ENCODE results near the gene GAB3.

Gene GAB3

GRCh38 chrX:154739952-154740465, 10.9 kb downstream of the GAB3 start:
- no peak for TF ChIP-seq CTCF (IDR thresholded peaks at IDR 0.05; ENCODE audit: insufficient read depth, low read length, missing control alignments)
- ChIA-PET CTCF (interaction anchor here (5.1 kb wide), 1 partner anchor 9 kb away, joined by 52 read pairs; the partner anchor contains the start of gene GAB3), POLR2A (no interaction called here)
- no peak overlapping the region for H3K4me3 ChIP-seq (ENCODE audit: low read depth, low read length)
- no peak for DNase-seq (ENCODE audit: low read depth, low spot score)

GRCh38 chrX:154738011-154738738, 12.7 kb downstream of the GAB3 start:
- CTCF ChIA-PET: interaction anchor here (1.3 to 5.1 kb wide), 3 partner anchors 11 to 22 kb away, joined by 3 to 52 read pairs (median 4); partner anchors contain the start of gene GAB3
- POLR2A ChIA-PET: no interaction called here
- TF ChIP-seq CTCF (IDR thresholded peaks at IDR 0.05; ENCODE audit: insufficient read depth, low read length, missing control alignments): no peak
- DNase-seq (ENCODE audit: low read depth, low spot score): no peak
- no peak overlapping the region for H3K4me3 ChIP-seq (ENCODE audit: low read depth, low read length)

- ChIA-PET POLR2A (no interaction called here), CTCF (interaction anchor here (1.3 to 5.1 kb wide), 3 partner anchors 10 to 21 kb away, joined by 3 to 52 read pairs (median 4); partner anchors contain the start of gene GAB3)
- no peak for DNase-seq (ENCODE audit: low read depth, low spot score)
- H3K4me3 ChIP-seq (ENCODE audit: low read depth, low read length): no peak overlapping the region
- no peak for TF ChIP-seq CTCF (IDR thresholded peaks at IDR 0.05; ENCODE audit: insufficient read depth, low read length, missing control alignments)
Measured at GRCh38 chrX:154737136-154737535, 13.7 kb downstream of the GAB3 start.

- no peak for TF ChIP-seq CTCF (IDR thresholded peaks at IDR 0.05; ENCODE audit: insufficient read depth, low read length, missing control alignments)
- ChIA-PET CTCF (interaction anchor here (1.1 to 5.1 kb wide), 3 partner anchors 10 to 13 kb away, joined by 3 to 52 read pairs (median 4); partner anchors contain the start of gene GAB3), POLR2A (no interaction called here)
- H3K4me3 ChIP-seq (ENCODE audit: low read depth, low read length): no peak overlapping the region
- no peak for DNase-seq (ENCODE audit: low read depth, low spot score)
Measured at GRCh38 chrX:154735695-154736393, 15.0 kb downstream of the GAB3 start.

- CTCF ChIA-PET: no interaction called here
- DNase-seq (ENCODE audit: low read depth, low spot score): no peak
- POLR2A ChIA-PET: no interaction called here
- H3K4me3 ChIP-seq (ENCODE audit: low read depth, low read length): no peak overlapping the region
- TF ChIP-seq CTCF (IDR thresholded peaks at IDR 0.05; ENCODE audit: insufficient read depth, low read length, missing control alignments): no peak
Measured at GRCh38 chrX:154734061-154734781, 16.7 kb downstream of the GAB3 start.
